HEK293 (cell line): ENCODE measurements around the gene CDC20.

Source experiments
- EGR2 ChIP-seq: fragments of 450-650 bp; formaldehyde crosslinking; IDR thresholded peaks from 2 replicates; pipeline ENCODE4 v1.5.1; 2016; ENCODE audit warnings: low read depth, missing biosample characterization, missing genetic modification characterization
- PATZ1 ChIP-seq: fragments of 450-650 bp; formaldehyde crosslinking; IDR thresholded peaks from 2 replicates; pipeline ENCODE4 v1.5.1; 2016; ENCODE audit warnings: missing biosample characterization, missing genetic modification characterization
- YY1 ChIP-seq: fragments of 450-650 bp; formaldehyde crosslinking; IDR thresholded peaks from 2 replicates; pipeline ENCODE4 v1.5.1; 2018; ENCODE audit warnings: missing biosample characterization, missing genetic modification characterization
- ZNF549 ChIP-seq: fragments of 450-650 bp; IDR thresholded peaks from 2 replicates; pipeline ENCODE4 v1.5.1; 2018; ENCODE audit warnings: missing biosample characterization, missing genetic modification characterization, mild to moderate bottlenecking, inconsistent platforms, moderate library complexity
- ZSCAN30 ChIP-seq: fragments of 450-650 bp; IDR thresholded peaks from 2 replicates; pipeline ENCODE4 v1.5.1; 2018; ENCODE audit warnings: missing biosample characterization, mild to moderate bottlenecking, missing genetic modification characterization, moderate library complexity

DNA sequence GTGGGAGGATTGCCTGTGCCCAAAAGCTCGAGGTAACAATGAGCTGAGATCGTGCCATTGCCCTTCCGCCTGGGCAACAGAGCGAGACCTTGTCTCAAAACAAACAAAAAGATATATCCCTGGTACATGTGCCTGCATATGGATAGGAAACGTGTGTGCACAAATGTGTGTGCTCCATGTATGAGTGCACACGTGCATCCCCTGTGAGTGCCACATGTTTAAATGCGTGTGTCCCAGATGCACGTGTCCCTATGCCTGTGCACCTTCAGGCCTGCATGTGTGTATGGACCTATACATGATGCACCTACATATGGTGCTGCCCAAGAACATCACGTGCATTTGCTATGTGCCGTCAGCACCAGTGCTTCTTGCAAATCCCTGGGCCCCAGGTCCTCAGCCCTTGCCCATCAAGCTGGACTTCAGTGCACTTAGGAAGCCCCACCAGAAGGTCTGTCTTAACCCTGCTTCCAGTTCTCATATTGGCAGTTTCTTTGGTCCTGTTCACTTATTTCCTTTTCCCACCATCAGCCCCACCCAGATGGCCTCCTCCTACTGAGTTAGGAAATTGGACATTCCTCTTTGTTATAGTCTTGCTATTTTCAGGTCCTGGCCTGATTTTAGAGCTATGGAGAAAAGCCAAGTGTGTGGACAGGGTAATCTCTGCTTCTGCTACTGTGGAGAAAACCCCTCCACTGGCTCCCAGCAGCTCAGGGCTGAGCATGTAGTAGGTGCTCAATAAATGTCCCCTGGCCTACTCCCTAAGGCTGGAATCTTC is 42.6 kb upstream of the CDC20 start:
- TF ChIP-seq ZNF549 (tag by site-specific recombination) = no peak
- TF ChIP-seq YY1 (tag by site-specific recombination) = no peak
- no peak for TF ChIP-seq PATZ1 (tag by site-specific recombination)
- no peak for TF ChIP-seq ZSCAN30 (tag by site-specific recombination)
- TF ChIP-seq EGR2 (tag by site-specific recombination) = no peak
